Nephron progenitor cell (in vitro differentiated cells): ENCODE results near the gene JUP.
A peak's percentile ranks its signal among the peaks of the same experiment; 100 is the strongest.

Experiments
- DNase-seq: peaks from one replicate; pipeline ENCODE4 v3.0.0; 2021
- H3K27ac Mint-ChIP-seq: 2 replicates; pipeline ENCODE4 v1.8.0; 2021; ENCODE audit warnings: mild to moderate bottlenecking, moderate library complexity, mixed read lengths
- H3K27me3 Mint-ChIP-seq: 2 replicates; pipeline ENCODE4 v1.8.0; 2021; ENCODE audit warnings: mild to moderate bottlenecking, low read depth, mixed read lengths; ENCODE audit not compliant: poor library complexity
- H3K36me3 Mint-ChIP-seq: 2 replicates; pipeline ENCODE4 v1.8.0; 2021; ENCODE audit warnings: low read depth, mixed read lengths
- H3K4me1 Mint-ChIP-seq: 2 replicates; pipeline ENCODE4 v1.8.0; 2021; ENCODE audit warnings: mixed read lengths
- H3K4me3 Mint-ChIP-seq: 2 replicates; pipeline ENCODE4 v1.8.0; 2021; ENCODE audit warnings: mild to moderate bottlenecking, moderate library complexity, mixed read lengths
- H3K9me3 Mint-ChIP-seq: 2 replicates; pipeline ENCODE4 v1.8.0; 2021; ENCODE audit warnings: mild to moderate bottlenecking, moderate library complexity, mixed read lengths
- TF ChIP-seq, protein P1 (sequence below): fragments of 200-600 bp; sonication (generic); IDR thresholded peaks from 2 replicates; pipeline ENCODE4 v1.5.0; 2021; ENCODE audit warnings: antibody characterized with exemption

The JUP gene

DNA sequence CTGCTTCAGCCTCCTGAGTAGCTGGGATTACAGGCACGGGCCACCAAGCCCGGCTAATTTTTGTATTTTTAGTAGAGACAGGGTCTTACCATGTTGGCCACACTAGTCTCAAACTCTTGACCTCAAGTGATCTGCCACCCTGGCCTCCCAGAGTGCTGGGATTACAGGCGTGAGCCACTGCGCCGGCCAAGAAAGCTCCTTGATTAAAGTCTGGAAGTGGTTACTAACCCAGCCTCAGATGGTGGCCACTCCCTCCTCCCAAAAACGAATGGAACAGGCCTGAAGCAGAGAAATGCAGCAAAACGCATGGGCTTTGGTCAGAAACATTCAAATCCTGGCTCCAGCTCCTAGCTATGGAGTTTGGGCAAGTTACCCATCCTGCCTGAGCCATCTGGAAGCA is 37.6 kb upstream of the JUP start:
- H3K9me3 Mint-ChIP-seq, result no peaks in the 10 kb centered on the region
- TF ChIP-seq, protein P1, sequence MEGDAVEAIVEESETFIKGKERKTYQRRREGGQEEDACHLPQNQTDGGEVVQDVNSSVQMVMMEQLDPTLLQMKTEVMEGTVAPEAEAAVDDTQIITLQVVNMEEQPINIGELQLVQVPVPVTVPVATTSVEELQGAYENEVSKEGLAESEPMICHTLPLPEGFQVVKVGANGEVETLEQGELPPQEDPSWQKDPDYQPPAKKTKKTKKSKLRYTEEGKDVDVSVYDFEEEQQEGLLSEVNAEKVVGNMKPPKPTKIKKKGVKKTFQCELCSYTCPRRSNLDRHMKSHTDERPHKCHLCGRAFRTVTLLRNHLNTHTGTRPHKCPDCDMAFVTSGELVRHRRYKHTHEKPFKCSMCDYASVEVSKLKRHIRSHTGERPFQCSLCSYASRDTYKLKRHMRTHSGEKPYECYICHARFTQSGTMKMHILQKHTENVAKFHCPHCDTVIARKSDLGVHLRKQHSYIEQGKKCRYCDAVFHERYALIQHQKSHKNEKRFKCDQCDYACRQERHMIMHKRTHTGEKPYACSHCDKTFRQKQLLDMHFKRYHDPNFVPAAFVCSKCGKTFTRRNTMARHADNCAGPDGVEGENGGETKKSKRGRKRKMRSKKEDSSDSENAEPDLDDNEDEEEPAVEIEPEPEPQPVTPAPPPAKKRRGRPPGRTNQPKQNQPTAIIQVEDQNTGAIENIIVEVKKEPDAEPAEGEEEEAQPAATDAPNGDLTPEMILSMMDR, result no peak
- peaks cover 29% of the 10 kb centered on the region for H3K36me3 Mint-ChIP-seq
- DNase-seq, result no peak
- H3K4me3 Mint-ChIP-seq, result no peak overlapping the region
- H3K27ac Mint-ChIP-seq, result no peak overlapping the region
- peaks cover 50% of the 10 kb centered on the region for H3K4me1 Mint-ChIP-seq
- H3K27me3 Mint-ChIP-seq, result no peaks in the 10 kb centered on the region

DNA sequence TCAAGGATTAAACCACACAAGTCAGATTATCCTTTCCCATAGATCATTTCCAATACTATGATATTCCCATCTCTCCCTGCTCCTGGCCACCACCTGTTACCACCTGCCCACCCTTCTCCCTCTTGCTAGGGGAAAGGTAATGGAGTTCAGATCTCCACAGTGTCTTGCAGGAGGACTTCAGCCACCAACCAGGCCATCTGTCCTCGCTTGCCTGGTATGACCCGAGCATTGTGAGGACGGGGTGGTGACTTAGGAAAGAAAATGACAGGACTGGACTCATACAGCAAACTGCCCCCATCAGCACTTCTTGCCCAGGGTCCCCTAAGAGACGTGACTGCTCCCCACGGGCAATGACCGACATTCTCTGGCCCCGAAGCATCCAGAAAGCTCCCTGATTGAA is 37.1 kb upstream of the JUP start:
- Mint-ChIP-seq H3K27ac (peak overlapping the region; percentile 39), H3K9me3 (no peaks in the 10 kb centered on the region), H3K4me3 (no peak overlapping the region), H3K27me3 (no peaks in the 10 kb centered on the region), H3K36me3 (peaks cover 25% of the 10 kb centered on the region), H3K4me1 (peaks cover 47% of the 10 kb centered on the region)
- DNase-seq, result no peak
- TF ChIP-seq, protein P1, result no peak

DNA sequence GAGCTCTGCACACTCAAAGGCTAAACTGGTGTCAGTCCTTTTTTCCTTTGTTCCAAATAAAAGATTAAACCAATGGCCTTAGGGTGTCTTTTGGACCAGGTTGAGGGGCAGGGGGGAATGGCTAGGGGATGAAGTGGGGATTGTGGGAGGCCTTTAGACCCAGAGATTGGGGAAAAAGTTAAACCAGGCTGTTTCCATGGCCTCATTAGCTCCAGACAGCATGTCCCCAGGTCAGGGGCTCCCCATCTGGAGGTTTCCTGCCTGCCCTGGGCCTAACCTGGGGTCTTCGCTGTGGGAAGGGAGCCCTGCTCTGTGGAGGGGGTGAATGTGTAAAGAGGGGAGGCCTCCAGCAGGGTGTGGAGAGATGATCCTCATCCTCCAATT is 36.6 kb upstream of the JUP start:
- no peak for DNase-seq
- Mint-ChIP-seq H3K9me3 (no peaks in the 10 kb centered on the region), H3K4me1 (peaks cover 49% of the 10 kb centered on the region), H3K36me3 (peaks cover 27% of the 10 kb centered on the region), H3K27me3 (no peaks in the 10 kb centered on the region), H3K27ac (peak overlapping the region; percentile 39), H3K4me3 (no peak overlapping the region)
- TF ChIP-seq, protein P1, result no peak

DNA sequence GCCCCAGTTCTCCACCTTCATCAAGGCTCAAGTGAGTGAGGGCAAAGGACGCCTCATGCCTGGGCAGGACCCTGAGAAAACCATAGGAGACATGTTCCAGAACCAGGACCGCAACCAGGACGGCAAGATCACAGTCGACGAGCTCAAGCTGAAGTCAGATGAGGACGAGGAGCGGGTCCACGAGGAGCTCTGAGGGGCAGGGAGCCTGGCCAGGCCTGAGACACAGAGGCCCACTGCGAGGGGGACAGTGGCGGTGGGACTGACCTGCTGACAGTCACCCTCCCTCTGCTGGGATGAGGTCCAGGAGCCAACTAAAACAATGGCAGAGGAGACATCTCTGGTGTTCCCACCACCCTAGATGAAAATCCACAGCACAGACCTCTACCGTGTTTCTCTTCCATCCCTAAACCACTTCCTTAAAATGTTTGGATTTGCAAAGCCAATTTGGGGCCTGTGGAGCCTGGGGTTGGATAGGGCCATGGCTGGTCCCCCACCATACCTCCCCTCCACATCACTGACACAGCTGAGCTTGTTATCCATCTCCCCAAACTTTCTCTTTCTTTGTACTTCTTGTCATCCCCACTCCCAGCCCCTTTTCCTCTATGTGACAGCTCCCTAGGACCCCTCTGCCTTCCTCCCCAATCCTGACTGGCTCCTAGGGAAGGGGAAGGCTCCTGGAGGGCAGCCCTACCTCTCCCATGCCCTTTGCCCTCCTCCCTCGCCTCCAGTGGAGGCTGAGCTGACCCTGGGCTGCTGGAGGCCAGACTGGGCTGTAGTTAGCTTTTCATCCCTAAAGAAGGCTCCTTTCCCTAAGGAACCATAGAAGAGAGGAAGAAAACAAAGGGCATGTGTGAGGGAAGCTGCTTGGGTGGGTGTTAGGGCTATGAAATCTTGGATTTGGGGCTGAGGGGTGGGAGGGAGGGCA is 36.0 kb upstream of the JUP start:
- H3K9me3 Mint-ChIP-seq, result no peaks in the 10 kb centered on the region
- H3K4me3 Mint-ChIP-seq, result no peak overlapping the region
- peaks cover 49% of the 10 kb centered on the region for H3K4me1 Mint-ChIP-seq
- TF ChIP-seq, protein P1, result no peak
- no peaks in the 10 kb centered on the region for H3K27me3 Mint-ChIP-seq
- H3K36me3 Mint-ChIP-seq, result peaks cover 26% of the 10 kb centered on the region
- peak overlapping the region; percentile 96 for H3K27ac Mint-ChIP-seq
- DNase-seq, result no peak

DNA sequence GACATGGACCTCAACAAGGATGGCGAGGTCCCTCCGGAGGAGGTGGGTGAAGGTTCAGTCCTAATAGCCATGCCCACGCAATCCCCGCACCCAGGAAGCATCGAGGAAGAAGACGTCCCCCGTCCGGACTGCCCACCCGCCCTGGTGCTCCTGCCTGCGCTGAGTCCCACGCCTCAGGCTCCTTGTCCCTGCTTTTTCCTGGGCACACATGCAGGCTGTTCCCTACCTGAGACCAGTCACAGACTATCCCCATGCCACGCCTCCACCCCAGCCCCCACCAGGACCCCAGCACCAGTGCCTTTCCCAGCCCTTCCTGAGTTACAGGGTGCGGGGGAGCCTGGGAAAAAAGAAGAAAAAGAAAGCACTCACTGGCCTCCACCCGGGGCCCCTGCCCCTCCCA is 35.3 kb upstream of the JUP start:
- H3K27ac Mint-ChIP-seq, result peak overlapping the region; percentile 96
- H3K36me3 Mint-ChIP-seq, result peaks cover 28% of the 10 kb centered on the region
- DNase-seq, result no peak
- H3K27me3 Mint-ChIP-seq, result no peaks in the 10 kb centered on the region
- H3K4me1 Mint-ChIP-seq, result peaks cover 54% of the 10 kb centered on the region
- H3K9me3 Mint-ChIP-seq, result no peaks in the 10 kb centered on the region
- TF ChIP-seq, protein P1, result no peak
- H3K4me3 Mint-ChIP-seq, result no peak overlapping the region

DNA sequence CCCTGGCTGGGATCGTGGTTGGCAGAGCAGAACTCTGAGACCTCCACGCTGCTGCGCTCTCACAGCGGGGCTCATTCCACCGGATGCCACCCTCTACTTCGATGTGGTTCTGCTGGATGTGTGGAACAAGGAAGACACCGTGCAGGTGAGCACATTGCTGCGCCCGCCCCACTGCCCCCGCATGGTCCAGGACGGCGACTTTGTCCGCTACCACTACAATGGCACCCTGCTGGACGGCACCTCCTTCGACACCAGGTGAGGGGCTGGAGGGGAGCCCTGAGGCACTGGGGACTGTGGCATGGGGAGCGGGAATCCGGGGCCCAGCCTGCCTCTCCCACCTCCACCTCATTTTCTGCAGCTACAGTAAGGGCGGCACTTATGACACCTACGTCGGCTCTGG is 31.5 kb upstream of the JUP start:
- Mint-ChIP-seq H3K9me3 (no peaks in the 10 kb centered on the region), H3K4me3 (no peak overlapping the region), H3K36me3 (peaks cover 25% of the 10 kb centered on the region), H3K27ac (peak overlapping the region; percentile 93), H3K4me1 (peaks cover 71% of the 10 kb centered on the region), H3K27me3 (no peaks in the 10 kb centered on the region)
- TF ChIP-seq, protein P1, result no peak
- DNase-seq, result no peak
